ENCODE results near the gene VDR. TPM values are rescaled to one million over a fixed set of nuclear protein-coding genes. Genes with fewer than 3 reads are reported as not detected.

The VDR gene
- total RNA-seq, 1 experiment from 2014 or later: 9.5 TPM

- TF ChIP-seq REST (IDR thresholded peaks at IDR 0.05; ENCODE audit: low read depth): no peak
- no peak for TF ChIP-seq TCF7L2 (IDR thresholded peaks at IDR 0.05; ENCODE audit: borderline replicate concordance, extremely low read depth, insufficient read depth, insufficient read length)
- TF ChIP-seq, protein P1, sequence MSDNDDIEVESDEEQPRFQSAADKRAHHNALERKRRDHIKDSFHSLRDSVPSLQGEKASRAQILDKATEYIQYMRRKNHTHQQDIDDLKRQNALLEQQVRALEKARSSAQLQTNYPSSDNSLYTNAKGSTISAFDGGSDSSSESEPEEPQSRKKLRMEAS (IDR thresholded peaks at IDR 0.05): no peak
- no peak for TF ChIP-seq RAD21 (IDR thresholded peaks at IDR 0.05; ENCODE audit: low read depth)
- no peak for TF ChIP-seq EZH2 (IDR thresholded peaks at IDR 0.05)
- no peak for TF ChIP-seq CTCF (IDR thresholded peaks at IDR 0.05 in 2 of 3, conservative IDR thresholded peaks at IDR 0.05 in 1 of 3; ENCODE audit: borderline replicate concordance in 1 of 3, insufficient read depth in 1 of 3, low read depth in 2 of 3, low read length in 2 of 3)
- TF ChIP-seq FOSL1 (IDR thresholded peaks at IDR 0.05; ENCODE audit: low read depth): no peak
Observed at GRCh38 chr12:47801170-47801903, 103.5 kb downstream of the VDR start (continued).

Measured in HCT116 (cell line).